Neural crest cell (in vitro differentiated cells): ENCODE data around the gene FAM168A. TPM values are rescaled to one million over a fixed set of nuclear protein-coding genes. Genes with fewer than 3 reads are reported as not detected.
A peak's percentile ranks its signal among the peaks of the same experiment; 100 is the strongest.

Experiments used
- DNase-seq: peaks from one replicate; pipeline ENCODE4 v3.0.0; 2021; ENCODE audit warnings: low read depth, mixed read lengths, low spot score
- H3K27ac Mint-ChIP-seq: one replicate; pipeline ENCODE4 v1.8.0; 2021; ENCODE audit warnings: mild to moderate bottlenecking, mixed read lengths; ENCODE audit not compliant: unreplicated experiment
- H3K27me3 Mint-ChIP-seq: 2 replicates; pipeline ENCODE4 v1.8.0; 2021; ENCODE audit warnings: low read depth, mild to moderate bottlenecking, mixed read lengths
- H3K36me3 Mint-ChIP-seq: 2 replicates; pipeline ENCODE4 v1.8.0; 2021; ENCODE audit warnings: low read depth, mild to moderate bottlenecking, mixed read lengths
- H3K4me1 Mint-ChIP-seq: 2 replicates; pipeline ENCODE4 v1.8.0; 2021; ENCODE audit warnings: mixed read lengths
- H3K4me3 Mint-ChIP-seq: one replicate; pipeline ENCODE4 v1.8.0; 2021; ENCODE audit warnings: mild to moderate bottlenecking, mixed read lengths
- H3K9me3 Mint-ChIP-seq: 2 replicates; pipeline ENCODE4 v1.8.0; 2021; ENCODE audit warnings: mixed read lengths
- CTCF ChIP-seq: fragments of 200-600 bp; sonication (generic); conservative IDR thresholded peaks from 2 replicates; pipeline ENCODE4 v1.5.0; 2021; ENCODE audit warnings: antibody characterized with exemption, mild to moderate bottlenecking
- total RNA-seq: library from RNA; stranded (reverse); gene quantifications from 2 replicates; pipeline ENCODE4 v1.2.1, GENCODE V29; 2021

Gene FAM168A
- total RNA-seq, 1 donor from 2014 or later = 46.6 TPM

GRCh38 chr11:73532310-73532709 lies 65.6 kb downstream of the FAM168A start:
- H3K27me3 Mint-ChIP-seq = no peaks in the 10 kb centered on the region
- no peaks in the 10 kb centered on the region for H3K9me3 Mint-ChIP-seq
- H3K4me1 Mint-ChIP-seq = peaks cover 44% of the 10 kb centered on the region
- H3K27ac Mint-ChIP-seq = no peak overlapping the region
- TF ChIP-seq CTCF = no peak
- DNase-seq = no peak
- H3K4me3 Mint-ChIP-seq = no peak overlapping the region
- H3K36me3 Mint-ChIP-seq = no peaks in the 10 kb centered on the region

GRCh38 chr11:73531386-73531785 lies 66.5 kb downstream of the FAM168A start:
- Mint-ChIP-seq H3K36me3 (no peaks in the 10 kb centered on the region), H3K27me3 (no peaks in the 10 kb centered on the region), H3K9me3 (no peaks in the 10 kb centered on the region), H3K4me1 (peaks cover 47% of the 10 kb centered on the region), H3K27ac (no peak overlapping the region), H3K4me3 (no peak overlapping the region)
- no peak for TF ChIP-seq CTCF
- no peak for DNase-seq

- Mint-ChIP-seq H3K27me3 (no peaks in the 10 kb centered on the region), H3K4me1 (peaks cover 48% of the 10 kb centered on the region), H3K27ac (no peak overlapping the region), H3K36me3 (peaks cover under 1% of the 10 kb centered on the region), H3K4me3 (no peak overlapping the region), H3K9me3 (no peaks in the 10 kb centered on the region)
- no peak for DNase-seq
- TF ChIP-seq CTCF = peak; percentile 42
These were observed 67.8 kb downstream of the FAM168A start for GRCh38 chr11:73530109-73530508.

- no peak overlapping the region for H3K27ac Mint-ChIP-seq
- H3K4me3 Mint-ChIP-seq = no peak overlapping the region
- peaks cover 48% of the 10 kb centered on the region for H3K4me1 Mint-ChIP-seq
These were observed 68.7 kb downstream of the FAM168A start for GRCh38 chr11:73529204-73529530.

GRCh38 chr11:73528483-73529203 lies 69.3 kb downstream of the FAM168A start:
- TF ChIP-seq CTCF = no peak
- Mint-ChIP-seq H3K4me1 (peaks cover 44% of the 10 kb centered on the region), H3K36me3 (peaks cover 8% of the 10 kb centered on the region), H3K9me3 (peaks cover 3% of the 10 kb centered on the region), H3K27me3 (no peaks in the 10 kb centered on the region), H3K4me3 (no peak overlapping the region), H3K27ac (peak overlapping the region; percentile 17)
- no peak for DNase-seq

More at GRCh38 chr11:73529204-73529530, 68.7 kb downstream of the FAM168A start:
- Mint-ChIP-seq H3K36me3 (peaks cover 4% of the 10 kb centered on the region), H3K27me3 (no peaks in the 10 kb centered on the region), H3K9me3 (peaks cover under 1% of the 10 kb centered on the region)
- DNase-seq = no peak
- no peak for TF ChIP-seq CTCF
